IPS-15b (cell line): Measurements from ENCODE around the gene GRXCR1.

Experiments
- H3K27me3 ChIP-seq: one replicate; pipeline ENCODE4 v1.6.1; 2013; ENCODE audit warnings: low read length; ENCODE audit not compliant: control insufficient read depth, insufficient read depth
- H3K36me3 ChIP-seq: one replicate; pipeline ENCODE4 v1.6.1; 2013; ENCODE audit warnings: low read length; ENCODE audit not compliant: control insufficient read depth, insufficient read depth
- H3K4me1 ChIP-seq: one replicate; pipeline ENCODE4 v1.6.1; 2013; ENCODE audit warnings: mild to moderate bottlenecking, low read length; ENCODE audit not compliant: control insufficient read depth, insufficient read depth
- H3K4me3 ChIP-seq: one replicate; pipeline ENCODE4 v1.5.1; 2013; ENCODE audit warnings: low read depth, low read length
- H3K9ac ChIP-seq: one replicate; pipeline ENCODE4 v1.6.1; 2013; ENCODE audit warnings: low read depth, mild to moderate bottlenecking, low read length
- H3K9me3 ChIP-seq: one replicate; pipeline ENCODE4 v1.6.1; 2013; ENCODE audit warnings: mild to moderate bottlenecking, low read length; ENCODE audit not compliant: control insufficient read depth, insufficient read depth

The GRXCR1 gene

DNA sequence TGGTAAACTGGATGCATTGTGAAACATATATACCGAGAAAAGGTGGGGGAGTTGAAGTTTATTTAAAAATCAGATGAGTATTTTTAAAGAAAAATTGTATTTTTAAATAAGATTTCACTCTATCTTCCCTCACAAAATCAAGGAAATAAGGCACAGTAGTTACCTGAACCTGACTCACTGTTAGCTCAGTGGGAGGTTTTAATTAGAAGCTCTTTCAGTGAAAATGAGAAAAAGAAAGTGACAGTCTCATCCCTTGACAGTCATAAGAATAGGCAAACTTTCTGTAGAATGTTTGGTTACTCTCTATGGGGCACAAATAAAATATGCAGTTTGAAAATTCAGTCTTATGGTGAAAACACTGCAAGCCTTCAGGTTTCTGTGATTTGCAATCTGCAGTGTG lies 49.7 kb downstream of the GRXCR1 start:
- Histone ChIP-seq H3K36me3 (no peaks in the 10 kb centered on the region), H3K9me3 (no peaks in the 10 kb centered on the region), H3K4me3 (no peak overlapping the region), H3K9ac (no peak overlapping the region), H3K27me3 (no peaks in the 10 kb centered on the region), H3K4me1 (no peaks in the 10 kb centered on the region)

DNA sequence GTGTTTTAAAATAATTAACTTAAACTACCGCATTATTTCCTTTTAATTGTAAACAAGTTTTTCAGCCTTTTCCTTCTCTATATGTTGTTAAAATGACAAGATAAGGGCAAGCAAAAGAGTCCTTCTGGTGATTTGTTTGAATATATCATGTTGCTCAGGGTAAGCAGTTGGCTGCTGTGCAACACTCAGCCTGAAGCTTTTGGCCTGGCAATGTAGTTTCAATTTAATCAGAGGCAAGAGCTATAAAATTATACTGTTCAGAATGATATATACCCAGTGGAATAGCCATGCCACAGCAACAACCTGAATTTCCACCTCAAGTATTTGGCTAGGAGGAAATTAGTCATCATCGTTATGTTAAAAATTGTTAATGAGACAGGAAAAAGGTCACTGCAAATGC lies 53.4 kb downstream of the GRXCR1 start:
- no peaks in the 10 kb centered on the region for H3K36me3 ChIP-seq
- no peaks in the 10 kb centered on the region for H3K27me3 ChIP-seq

DNA sequence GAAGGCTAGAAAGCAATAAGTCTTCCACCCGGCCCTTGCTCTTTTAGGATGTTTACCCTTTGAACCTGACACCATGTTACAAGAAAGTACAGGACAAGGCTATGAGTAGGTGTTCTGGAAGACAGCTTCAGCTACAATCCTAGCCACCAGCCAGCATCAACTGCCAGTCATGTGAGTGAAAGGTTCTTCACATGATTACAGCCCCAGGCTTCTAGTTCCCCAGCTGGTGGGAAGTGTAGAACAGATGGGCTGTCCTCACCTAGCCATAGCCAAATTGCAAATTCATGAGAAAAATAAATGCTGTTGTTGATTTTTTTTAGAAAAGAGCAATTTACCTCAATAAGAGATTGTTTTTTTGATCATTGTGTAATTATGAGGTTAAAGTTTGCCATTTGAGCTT lies 60.8 kb downstream of the GRXCR1 start:
- peaks cover 4% of the 10 kb centered on the region for H3K9me3 ChIP-seq
- no peaks in the 10 kb centered on the region for H3K4me1 ChIP-seq
- no peaks in the 10 kb centered on the region for H3K36me3 ChIP-seq
- H3K9ac ChIP-seq: no peak overlapping the region
- no peak overlapping the region for H3K4me3 ChIP-seq
- no peaks in the 10 kb centered on the region for H3K27me3 ChIP-seq

More for the DNA sequence above, 53.4 kb downstream of the GRXCR1 start:
- H3K4me1 ChIP-seq: no peaks in the 10 kb centered on the region
- H3K9me3 ChIP-seq: no peaks in the 10 kb centered on the region
- H3K4me3 ChIP-seq: no peak overlapping the region
- no peak overlapping the region for H3K9ac ChIP-seq

- H3K27me3 ChIP-seq: no peaks in the 10 kb centered on the region
- no peaks in the 10 kb centered on the region for H3K36me3 ChIP-seq
- peaks cover 4% of the 10 kb centered on the region for H3K9me3 ChIP-seq
- no peaks in the 10 kb centered on the region for H3K4me1 ChIP-seq
- no peak overlapping the region for H3K4me3 ChIP-seq
- H3K9ac ChIP-seq: no peak overlapping the region
Measured at GRCh38 chr4:42954963-42955669, 62.6 kb downstream of the GRXCR1 start.

- Histone ChIP-seq H3K4me3 (no peak overlapping the region), H3K4me1 (no peaks in the 10 kb centered on the region), H3K9ac (no peak overlapping the region), H3K9me3 (peaks cover 4% of the 10 kb centered on the region), H3K36me3 (no peaks in the 10 kb centered on the region), H3K27me3 (no peaks in the 10 kb centered on the region)
Measured at GRCh38 chr4:42955746-42956505, 63.4 kb downstream of the GRXCR1 start.

DNA sequence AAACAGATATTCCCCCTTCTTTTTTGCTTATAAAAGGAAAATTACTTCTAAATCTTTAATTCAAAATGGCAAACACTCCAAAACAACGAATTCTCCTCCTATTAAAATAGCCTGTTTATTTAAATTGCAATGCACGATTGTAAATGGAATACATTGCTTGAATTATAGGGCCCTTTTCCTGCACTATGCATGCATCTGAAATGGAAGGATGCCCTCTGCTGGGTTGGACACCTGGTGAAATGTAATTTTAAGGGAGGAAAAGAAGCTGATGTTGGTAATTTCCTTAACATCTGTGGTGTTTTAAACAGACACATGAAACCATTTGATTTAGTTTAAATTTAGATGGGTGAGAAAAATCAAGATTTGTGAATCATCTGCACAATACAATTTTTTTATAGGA lies 72.8 kb downstream of the GRXCR1 start:
- H3K4me1 ChIP-seq: no peaks in the 10 kb centered on the region

GRCh38 chr4:42985976-42986375 lies 93.5 kb downstream of the GRXCR1 start:
- no peaks in the 10 kb centered on the region for H3K36me3 ChIP-seq
- no peaks in the 10 kb centered on the region for H3K9me3 ChIP-seq
- H3K4me3 ChIP-seq: no peak overlapping the region
- H3K9ac ChIP-seq: no peak overlapping the region
- H3K27me3 ChIP-seq: no peaks in the 10 kb centered on the region
- H3K4me1 ChIP-seq: no peaks in the 10 kb centered on the region

More for the DNA sequence above, 72.8 kb downstream of the GRXCR1 start:
- no peaks in the 10 kb centered on the region for H3K36me3 ChIP-seq
- H3K27me3 ChIP-seq: no peaks in the 10 kb centered on the region
- H3K9ac ChIP-seq: no peak overlapping the region
- H3K4me3 ChIP-seq: no peak overlapping the region
- H3K9me3 ChIP-seq: no peaks in the 10 kb centered on the region

DNA sequence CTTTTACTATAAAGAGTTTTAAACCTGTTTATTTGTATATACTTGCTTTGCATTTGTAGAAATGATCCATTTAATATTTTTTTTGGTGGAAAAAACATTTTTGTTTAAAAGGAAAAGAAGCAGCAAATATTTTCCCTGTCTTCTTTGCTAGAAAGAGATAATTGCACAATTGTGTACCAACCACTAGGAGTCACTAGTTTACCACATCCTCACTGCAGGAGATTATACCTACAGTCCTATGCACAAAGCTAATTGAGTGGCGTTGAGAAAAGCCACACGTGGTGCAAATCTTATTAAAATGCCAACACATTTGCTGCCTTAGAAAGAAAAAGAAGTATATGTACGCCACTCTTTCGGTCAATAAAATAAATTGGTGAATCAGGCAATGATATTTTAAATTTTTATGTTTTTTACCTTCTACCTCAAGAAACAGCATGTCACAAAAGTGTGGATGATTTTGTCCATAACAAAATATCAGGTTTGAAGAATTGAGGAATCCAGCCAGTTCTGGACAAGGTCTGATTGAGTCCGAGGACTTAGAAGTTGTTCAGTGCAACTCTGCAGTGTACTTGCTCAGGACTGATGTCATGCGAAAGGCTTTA lies 102.9 kb downstream of the GRXCR1 start:
- no peak overlapping the region for H3K9ac ChIP-seq
- H3K9me3 ChIP-seq: no peaks in the 10 kb centered on the region
- H3K4me1 ChIP-seq: no peaks in the 10 kb centered on the region
- no peaks in the 10 kb centered on the region for H3K36me3 ChIP-seq
- no peak overlapping the region for H3K4me3 ChIP-seq
- H3K27me3 ChIP-seq: no peaks in the 10 kb centered on the region

DNA sequence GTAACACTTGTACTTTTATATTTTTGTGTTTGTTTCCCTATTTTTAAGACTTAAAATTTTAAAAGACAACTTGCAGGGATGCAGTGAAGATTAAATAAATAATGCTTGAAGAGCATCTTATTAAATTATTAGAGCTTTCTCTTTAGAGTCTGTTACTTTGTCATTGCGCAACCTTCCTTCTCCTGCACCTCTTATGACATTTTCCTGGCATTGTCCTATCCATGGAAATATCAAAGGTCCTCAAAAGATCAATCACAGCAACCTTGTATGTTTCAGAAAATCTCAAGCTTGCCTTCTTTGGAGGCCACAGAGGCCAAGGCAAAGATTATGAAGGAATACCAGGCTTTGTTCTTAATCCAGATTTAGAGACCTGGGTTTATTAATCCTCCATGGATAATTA lies 116.3 kb downstream of the GRXCR1 start:
- Histone ChIP-seq H3K27me3 (no peaks in the 10 kb centered on the region), H3K9ac (no peak overlapping the region), H3K36me3 (no peaks in the 10 kb centered on the region), H3K4me3 (no peak overlapping the region), H3K4me1 (no peaks in the 10 kb centered on the region), H3K9me3 (peaks cover 13% of the 10 kb centered on the region)

DNA sequence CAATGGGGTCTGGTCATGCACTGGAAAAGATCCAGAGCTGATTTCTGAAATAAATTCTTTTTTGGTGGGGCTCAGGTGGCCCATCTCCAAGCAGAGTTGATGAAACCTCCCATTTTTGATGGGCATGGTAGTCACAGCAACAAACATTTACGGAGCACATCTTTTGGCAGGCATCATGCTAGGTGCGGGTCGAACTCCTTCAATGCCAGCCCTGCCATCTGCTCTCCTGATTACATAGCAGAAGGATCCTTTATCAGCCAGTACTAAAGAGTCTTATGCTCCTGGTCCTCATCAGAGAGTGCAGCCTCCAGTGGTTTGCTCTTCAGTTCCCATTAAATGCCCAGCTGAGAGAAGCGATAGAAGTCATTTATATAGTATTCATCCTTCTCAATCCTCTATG lies 121.7 kb downstream of the GRXCR1 start:
- Histone ChIP-seq H3K27me3 (no peaks in the 10 kb centered on the region), H3K9me3 (no peaks in the 10 kb centered on the region), H3K4me1 (no peaks in the 10 kb centered on the region), H3K9ac (no peak overlapping the region), H3K4me3 (no peak overlapping the region), H3K36me3 (no peaks in the 10 kb centered on the region)

DNA sequence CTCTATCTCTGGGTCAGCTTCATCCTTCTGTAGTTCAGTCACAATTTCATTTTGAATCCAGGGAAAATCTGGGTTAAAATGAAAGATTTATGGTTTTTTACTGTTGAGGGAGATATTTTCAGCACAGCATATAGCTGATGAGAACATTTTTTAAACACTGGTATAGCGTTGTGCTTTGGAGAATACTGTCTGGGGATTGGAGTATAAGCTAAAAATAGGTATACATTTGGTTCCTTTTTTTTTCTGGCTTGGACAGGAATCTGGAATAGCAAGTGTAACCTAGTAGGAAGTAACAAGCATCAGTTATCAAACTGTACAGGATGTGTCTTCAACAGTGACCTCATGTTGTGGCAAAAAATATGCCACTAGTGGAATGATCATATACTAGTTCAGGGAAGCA lies 149.1 kb downstream of the GRXCR1 start:
- no peaks in the 10 kb centered on the region for H3K4me1 ChIP-seq
- no peak overlapping the region for H3K4me3 ChIP-seq
- H3K27me3 ChIP-seq: no peaks in the 10 kb centered on the region
- no peaks in the 10 kb centered on the region for H3K9me3 ChIP-seq
- no peaks in the 10 kb centered on the region for H3K36me3 ChIP-seq
- no peak overlapping the region for H3K9ac ChIP-seq

- Histone ChIP-seq H3K4me1 (no peaks in the 10 kb centered on the region), H3K27me3 (no peaks in the 10 kb centered on the region), H3K36me3 (no peaks in the 10 kb centered on the region), H3K9me3 (no peaks in the 10 kb centered on the region), H3K9ac (no peak overlapping the region), H3K4me3 (no peak overlapping the region)
Measured at GRCh38 chr4:43047058-43047457, 154.5 kb downstream of the GRXCR1 start.
